ENCODE data around the gene BCL3. TPM values are rescaled to one million over a fixed set of nuclear protein-coding genes. Genes with fewer than 3 reads are reported as not detected.

BCL3 gene
- total and polyA plus RNA-seq, 2 of the 13 experiments (the other 11 are each of a cell fraction or from before 2014, with no cell fraction given) = 2.3 to 4.0 TPM

DNA sequence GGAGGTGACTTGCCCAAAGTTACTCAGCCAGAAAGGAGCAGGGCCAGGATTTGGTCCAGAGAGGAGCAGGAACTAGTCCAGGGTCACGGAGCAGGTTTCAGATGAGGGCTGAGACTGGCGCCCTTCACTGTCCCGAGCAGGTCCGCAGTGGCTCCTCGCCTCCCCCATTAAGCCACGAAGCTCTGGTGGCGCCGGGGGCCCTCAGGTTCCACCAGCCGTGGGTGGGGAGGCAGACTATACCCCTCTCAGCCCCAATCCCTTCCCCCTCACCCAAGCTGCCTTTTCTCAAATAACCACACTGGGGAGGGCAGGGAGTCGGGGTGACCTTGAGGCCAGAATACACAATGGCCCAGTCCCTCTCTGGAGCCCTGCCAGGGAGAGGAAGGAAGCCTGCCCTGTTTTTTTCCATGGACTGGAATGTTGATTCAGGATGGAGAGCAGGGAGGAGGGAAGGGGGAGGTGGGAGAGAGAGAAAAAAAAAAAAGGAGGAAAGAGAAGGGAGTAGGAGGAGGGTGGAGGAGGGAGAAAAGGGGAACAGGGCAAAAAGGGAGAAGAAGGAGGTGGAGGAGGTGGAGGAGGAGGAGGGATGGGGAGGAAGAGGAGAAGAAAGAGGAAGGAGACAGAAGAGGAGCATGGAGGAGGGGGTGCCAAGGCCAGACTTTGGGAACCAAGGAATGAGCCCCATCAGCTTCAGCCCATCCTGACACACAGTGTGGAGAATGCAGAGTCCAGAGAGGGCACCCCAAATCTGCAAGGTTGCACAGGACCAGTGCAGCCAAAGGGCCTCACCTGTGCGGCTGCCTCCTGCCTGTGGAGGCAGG is 29.9 kb upstream of the BCL3 start (continued):
- TF ChIP-seq ZBTB40 (IDR thresholded peaks at IDR 0.05) = no peak
- TF ChIP-seq ZBTB40 (CRISPR knock-in tag; IDR thresholded peaks at IDR 0.05) = no peak
- no peak for TF ChIP-seq TP53 (CRISPR knock-in tag; conservative IDR thresholded peaks at IDR 0.05)
- peak; percentile 51; the same call in 1 of the 2 replicates for TF ChIP-seq AKAP8 (CRISPR knock-in tag; IDR thresholded peaks at IDR 0.05)
- no peak for TF ChIP-seq SMARCE1 (IDR thresholded peaks at IDR 0.05; ENCODE audit: borderline replicate concordance)
- peak; percentile 33; the same call in 1 of the 2 replicates for TF ChIP-seq KAT8 (CRISPR knock-in tag; IDR thresholded peaks at IDR 0.05)
- TF ChIP-seq, protein P1, sequence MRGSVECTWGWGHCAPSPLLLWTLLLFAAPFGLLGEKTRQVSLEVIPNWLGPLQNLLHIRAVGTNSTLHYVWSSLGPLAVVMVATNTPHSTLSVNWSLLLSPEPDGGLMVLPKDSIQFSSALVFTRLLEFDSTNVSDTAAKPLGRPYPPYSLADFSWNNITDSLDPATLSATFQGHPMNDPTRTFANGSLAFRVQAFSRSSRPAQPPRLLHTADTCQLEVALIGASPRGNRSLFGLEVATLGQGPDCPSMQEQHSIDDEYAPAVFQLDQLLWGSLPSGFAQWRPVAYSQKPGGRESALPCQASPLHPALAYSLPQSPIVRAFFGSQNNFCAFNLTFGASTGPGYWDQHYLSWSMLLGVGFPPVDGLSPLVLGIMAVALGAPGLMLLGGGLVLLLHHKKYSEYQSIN (CRISPR knock-in tag; IDR thresholded peaks at IDR 0.05; ENCODE audit: borderline replicate concordance) = no peak
- TF ChIP-seq THYN1 (CRISPR knock-in tag; IDR thresholded peaks at IDR 0.05; ENCODE audit: borderline replicate concordance, low read depth) = no peak
- TF ChIP-seq RFX5 (IDR thresholded peaks at IDR 0.05; ENCODE audit: low read depth, low read length) = no peak
- TF ChIP-seq ZNF224 (CRISPR knock-in tag; IDR thresholded peaks at IDR 0.05) = no peak
- TF ChIP-seq ZNF281 (CRISPR knock-in tag; IDR thresholded peaks at IDR 0.05; ENCODE audit: borderline replicate concordance) = peak; percentile 95
- no peak for TF ChIP-seq NRL (CRISPR knock-in tag; IDR thresholded peaks at IDR 0.05; ENCODE audit: borderline replicate concordance)
- TF ChIP-seq DBP (CRISPR knock-in tag; IDR thresholded peaks at IDR 0.05; ENCODE audit: not compliant biosample characterization) = no peak
- TF ChIP-seq PCBP1 (IDR thresholded peaks at IDR 0.05; ENCODE audit: borderline replicate concordance, low read depth, low read length) = no peak
- TF ChIP-seq TEAD3 (CRISPR knock-in tag; optimal IDR thresholded peaks at IDR 0.05; ENCODE audit: borderline replicate concordance) = peak; percentile 97
